T-helper 2 cell treated with Interferon-gamma antibody and Interleukin-4, amounts not matched to agents 5 μg/mL and 100 μg/mL, for 36 hours (primary cell): ENCODE measurements around the gene DGKB.

ENCODE experiments used
- DNase-seq: peaks from one replicate; pipeline ENCODE4 v3.0.0; 2021; ENCODE audit warnings: low spot score
- H3K27ac Mint-ChIP-seq: one replicate; pipeline ENCODE4 v1.8.0; 2021; ENCODE audit warnings: mild to moderate bottlenecking, mixed read lengths
- H3K27me3 Mint-ChIP-seq: one replicate; pipeline ENCODE4 v1.8.0; 2021; ENCODE audit warnings: low read depth, mixed read lengths
- H3K36me3 Mint-ChIP-seq: one replicate; pipeline ENCODE4 v1.8.0; 2021; ENCODE audit warnings: low read depth, mixed read lengths
- H3K4me1 Mint-ChIP-seq: one replicate; pipeline ENCODE4 v1.8.0; 2021; ENCODE audit warnings: low read depth, mixed read lengths
- H3K4me3 Mint-ChIP-seq: one replicate; pipeline ENCODE4 v1.8.0; 2022; ENCODE audit warnings: mild to moderate bottlenecking, moderate library complexity, mixed read lengths
- H3K9me3 Mint-ChIP-seq: one replicate; pipeline ENCODE4 v1.8.0; 2021; ENCODE audit warnings: mixed read lengths

DGKB gene

DNA sequence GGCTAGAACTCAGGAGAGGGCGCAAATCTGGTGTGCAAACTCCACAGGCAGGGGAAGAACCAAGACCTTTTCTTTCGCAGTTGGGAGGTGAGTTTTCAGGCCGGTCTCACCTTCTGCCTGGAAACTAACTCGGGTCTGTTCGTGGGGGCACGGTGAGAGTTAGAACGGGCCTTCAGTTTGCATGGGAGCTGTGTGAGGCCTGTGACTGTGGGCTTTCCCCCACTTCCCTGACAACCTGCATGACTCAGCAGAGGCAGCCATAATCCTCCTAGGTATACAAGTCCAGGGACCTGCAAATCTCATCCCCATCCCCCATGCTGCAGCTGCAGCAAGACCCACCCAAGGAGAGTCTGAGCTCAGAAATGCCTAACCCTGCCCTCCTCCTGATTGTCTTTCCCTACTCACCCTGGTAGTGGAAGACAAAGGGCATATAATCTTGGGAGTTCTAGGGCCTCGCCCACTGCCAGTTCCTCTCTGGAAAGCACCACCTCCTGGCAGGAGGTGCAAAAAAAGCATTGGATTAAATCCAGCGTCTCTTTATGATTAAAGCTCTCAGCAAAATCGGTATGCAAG lies 718.2 kb downstream of the DGKB start:
- DNase-seq: no peak
- Mint-ChIP-seq H3K9me3 (peaks cover 40% of the 10 kb centered on the region), H3K27ac (no peak overlapping the region), H3K27me3 (no peaks in the 10 kb centered on the region), H3K4me3 (no peak overlapping the region), H3K36me3 (no peaks in the 10 kb centered on the region), H3K4me1 (no peaks in the 10 kb centered on the region)

DNA sequence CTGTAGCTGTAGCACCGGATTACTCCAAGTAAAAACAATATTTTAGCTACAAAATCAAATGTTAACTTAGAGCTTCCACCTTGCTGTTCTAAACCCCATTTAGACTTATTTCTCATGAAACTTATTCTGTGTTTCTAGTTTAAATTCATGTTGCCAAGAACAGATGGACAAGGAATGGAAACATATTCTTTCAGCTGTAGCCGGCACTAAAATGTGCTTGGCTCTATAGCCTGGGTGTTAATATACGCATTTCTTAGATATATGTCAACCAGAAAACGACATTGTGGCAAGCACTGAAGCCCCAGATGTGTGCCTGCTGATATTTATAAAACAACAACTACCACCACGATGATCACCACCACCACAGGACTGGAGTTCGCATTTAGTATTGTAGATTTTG lies 722.8 kb downstream of the DGKB start:
- Mint-ChIP-seq H3K27me3 (no peaks in the 10 kb centered on the region), H3K36me3 (no peaks in the 10 kb centered on the region), H3K9me3 (peaks cover 11% of the 10 kb centered on the region), H3K4me3 (no peak overlapping the region), H3K27ac (no peak overlapping the region), H3K4me1 (no peaks in the 10 kb centered on the region)
- no peak for DNase-seq

DNA sequence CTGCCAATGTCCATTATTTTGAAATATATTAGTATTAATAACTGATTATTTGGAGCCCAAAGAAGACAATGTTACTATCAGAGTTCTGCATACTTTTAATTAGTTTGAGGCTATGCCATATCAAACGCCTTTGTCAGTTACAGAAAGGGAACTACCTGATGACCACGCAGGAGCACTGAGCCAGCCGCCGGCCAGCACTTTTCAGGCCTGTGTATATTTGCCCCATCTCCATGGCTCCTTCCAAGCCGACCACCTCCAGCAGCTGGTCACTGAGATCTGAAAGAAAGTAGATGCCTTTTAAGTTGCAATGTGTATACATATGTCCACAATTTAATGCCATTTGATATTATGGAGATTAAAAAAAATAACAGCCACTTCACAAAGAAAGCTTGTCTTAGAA lies 724.7 kb downstream of the DGKB start:
- Mint-ChIP-seq H3K27ac (no peak overlapping the region), H3K27me3 (no peaks in the 10 kb centered on the region), H3K9me3 (peaks cover 12% of the 10 kb centered on the region), H3K4me3 (no peak overlapping the region), H3K4me1 (no peaks in the 10 kb centered on the region), H3K36me3 (no peaks in the 10 kb centered on the region)
- no peak for DNase-seq

DNA sequence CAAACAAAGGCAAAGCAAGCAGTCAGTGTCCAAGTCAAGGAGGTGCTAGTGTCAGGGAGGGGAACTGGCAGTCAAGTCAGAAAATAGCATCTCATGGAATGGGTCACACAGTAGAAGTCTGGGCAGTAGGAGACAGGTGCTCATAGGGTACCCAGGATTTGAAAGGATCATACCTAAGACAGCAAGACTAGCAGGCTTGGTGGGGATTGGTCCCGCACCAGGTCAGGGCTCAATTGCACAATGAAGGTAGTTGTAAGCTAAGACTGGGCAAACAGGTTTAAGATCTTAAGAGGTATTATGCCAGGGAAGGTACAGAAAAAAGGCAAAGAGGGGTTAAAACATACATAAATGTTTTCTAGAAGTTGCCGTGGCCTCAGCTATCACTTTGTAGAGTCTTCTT lies 731.7 kb downstream of the DGKB start:
- no peak for DNase-seq
- H3K36me3 Mint-ChIP-seq: no peaks in the 10 kb centered on the region
- no peaks in the 10 kb centered on the region for H3K4me1 Mint-ChIP-seq
- H3K4me3 Mint-ChIP-seq: no peak overlapping the region
- H3K27ac Mint-ChIP-seq: no peak overlapping the region
- no peaks in the 10 kb centered on the region for H3K27me3 Mint-ChIP-seq
- peaks cover 38% of the 10 kb centered on the region for H3K9me3 Mint-ChIP-seq

DNA sequence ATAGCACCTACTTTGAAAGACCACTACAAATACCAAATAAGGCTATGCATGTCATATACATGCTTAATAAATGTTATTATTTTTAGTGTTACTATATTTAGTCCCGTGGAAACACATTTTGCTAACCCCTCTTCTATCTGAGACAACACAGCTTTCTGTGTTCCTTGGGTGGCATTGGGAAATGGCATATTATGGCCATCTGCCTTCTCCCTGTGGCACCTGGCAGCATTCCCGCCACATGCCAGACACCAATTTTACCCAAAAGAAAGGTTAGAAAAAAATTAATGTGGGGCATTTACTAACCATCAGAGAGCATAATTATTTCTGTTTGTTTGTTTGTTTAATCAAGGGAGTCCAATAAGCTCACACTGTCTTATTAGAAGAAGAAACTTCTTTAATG lies 744.4 kb downstream of the DGKB start:
- Mint-ChIP-seq H3K4me3 (no peak overlapping the region), H3K27ac (no peak overlapping the region), H3K27me3 (no peaks in the 10 kb centered on the region), H3K4me1 (no peaks in the 10 kb centered on the region), H3K9me3 (peaks cover 33% of the 10 kb centered on the region), H3K36me3 (no peaks in the 10 kb centered on the region)
- DNase-seq: no peak

DNA sequence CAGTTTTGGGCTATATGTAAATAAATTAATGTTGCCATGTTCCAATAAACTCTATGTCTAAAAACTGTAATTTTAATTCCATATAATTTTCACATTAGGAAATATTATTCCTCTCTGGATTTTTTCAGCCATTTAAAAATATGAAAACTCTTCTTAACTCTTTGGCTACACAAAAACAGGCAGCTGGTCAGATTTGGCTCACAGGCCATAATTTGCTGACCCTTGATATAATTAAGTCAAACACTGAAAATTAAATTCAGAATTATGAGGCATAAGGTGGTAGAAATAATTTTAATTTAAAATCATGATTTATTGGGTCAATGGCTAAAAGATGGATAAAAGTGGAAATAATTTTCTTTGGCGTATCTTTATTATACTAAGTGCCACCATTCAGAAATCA lies 746.1 kb downstream of the DGKB start:
- H3K27me3 Mint-ChIP-seq: no peaks in the 10 kb centered on the region
- peaks cover 29% of the 10 kb centered on the region for H3K9me3 Mint-ChIP-seq
- H3K4me1 Mint-ChIP-seq: no peaks in the 10 kb centered on the region
- H3K4me3 Mint-ChIP-seq: no peak overlapping the region
- no peak overlapping the region for H3K27ac Mint-ChIP-seq
- DNase-seq: no peak
- H3K36me3 Mint-ChIP-seq: no peaks in the 10 kb centered on the region

DNA sequence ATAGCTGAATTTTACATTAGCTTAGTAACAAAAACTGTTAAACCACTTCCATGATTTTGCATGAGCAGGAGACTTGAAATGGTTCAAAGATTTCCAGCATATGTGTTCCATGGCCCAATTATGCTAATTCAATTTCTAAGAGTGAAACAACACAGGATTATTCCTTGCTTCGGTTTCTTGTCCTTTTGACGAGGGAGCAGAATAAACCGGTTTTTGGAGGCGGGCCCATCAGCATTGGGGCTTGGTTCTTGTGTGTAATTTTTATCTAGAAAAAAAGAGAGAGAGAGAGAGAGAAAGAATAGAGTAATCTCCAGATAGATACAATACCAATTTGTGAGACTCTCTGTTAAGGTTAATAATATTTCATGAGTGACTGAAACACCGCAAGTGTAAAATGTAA lies 753.6 kb downstream of the DGKB start:
- DNase-seq: no peak
- no peaks in the 10 kb centered on the region for H3K36me3 Mint-ChIP-seq
- H3K4me1 Mint-ChIP-seq: no peaks in the 10 kb centered on the region
- no peaks in the 10 kb centered on the region for H3K27me3 Mint-ChIP-seq
- no peak overlapping the region for H3K4me3 Mint-ChIP-seq
- H3K27ac Mint-ChIP-seq: no peak overlapping the region
- H3K9me3 Mint-ChIP-seq: peaks cover 2% of the 10 kb centered on the region

DNA sequence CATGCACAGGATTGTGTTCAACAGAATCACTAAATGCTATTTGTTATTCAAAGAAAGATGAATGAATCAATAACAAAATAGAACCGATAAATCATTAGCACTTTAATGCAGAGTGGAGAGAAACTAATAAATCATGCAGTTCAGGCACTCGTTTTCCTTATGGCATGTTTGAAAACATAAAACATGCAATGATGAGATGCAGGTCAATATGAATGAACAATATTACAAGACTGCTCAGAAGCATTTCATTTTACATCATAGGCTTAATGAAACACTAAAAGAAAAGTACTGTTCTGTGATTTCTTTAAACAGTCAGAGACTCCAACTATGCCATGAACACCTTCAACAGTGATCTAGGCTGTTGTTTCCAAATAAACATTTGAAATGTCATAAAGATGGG lies 755.0 kb downstream of the DGKB start:
- Mint-ChIP-seq H3K27ac (no peak overlapping the region), H3K9me3 (peaks cover 2% of the 10 kb centered on the region), H3K4me1 (no peaks in the 10 kb centered on the region), H3K36me3 (no peaks in the 10 kb centered on the region), H3K27me3 (no peaks in the 10 kb centered on the region), H3K4me3 (no peak overlapping the region)
- DNase-seq: no peak

DNA sequence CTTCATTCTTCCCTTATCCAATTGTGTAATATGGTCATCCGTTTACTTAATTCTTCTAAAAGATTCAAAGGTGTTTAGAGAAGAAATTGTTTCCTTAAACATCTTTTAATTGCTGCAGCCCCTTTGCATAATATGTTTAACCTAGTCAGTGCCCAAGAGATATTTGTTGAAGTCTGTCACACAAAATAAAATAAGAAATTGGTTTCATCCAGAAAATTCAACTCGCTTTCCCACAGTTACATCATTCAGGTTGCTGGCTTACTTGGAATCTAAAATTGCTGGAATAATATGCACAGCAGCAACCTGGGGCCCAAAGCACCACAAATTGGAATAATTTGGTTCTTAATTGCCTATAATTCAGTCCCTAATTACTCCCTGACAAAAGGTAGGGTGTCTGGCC lies 758.0 kb downstream of the DGKB start:
- Mint-ChIP-seq H3K9me3 (peaks cover 2% of the 10 kb centered on the region), H3K36me3 (no peaks in the 10 kb centered on the region), H3K27ac (no peak overlapping the region), H3K27me3 (no peaks in the 10 kb centered on the region), H3K4me3 (no peak overlapping the region), H3K4me1 (no peaks in the 10 kb centered on the region)
- no peak for DNase-seq

DNA sequence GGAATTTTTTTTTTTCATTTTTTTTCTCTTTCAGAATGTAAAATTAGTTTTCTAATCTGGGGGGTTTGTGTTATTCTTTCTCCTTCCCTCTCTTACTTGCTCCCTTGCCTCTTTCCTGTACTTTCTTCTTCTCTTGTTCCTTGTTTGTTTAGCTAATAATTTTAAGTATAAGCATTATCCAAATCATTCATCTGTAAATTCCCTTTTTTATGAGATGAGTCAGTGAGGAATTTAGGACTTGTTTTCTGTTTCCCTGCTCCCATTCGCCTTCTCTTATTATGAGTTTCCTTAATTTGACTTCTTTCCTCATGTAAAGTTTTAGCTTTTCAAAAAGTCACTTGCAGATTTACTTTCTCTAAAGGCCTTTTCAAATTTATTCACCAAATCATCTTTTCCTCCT lies 758.4 kb downstream of the DGKB start:
- peaks cover 2% of the 10 kb centered on the region for H3K9me3 Mint-ChIP-seq

DNA sequence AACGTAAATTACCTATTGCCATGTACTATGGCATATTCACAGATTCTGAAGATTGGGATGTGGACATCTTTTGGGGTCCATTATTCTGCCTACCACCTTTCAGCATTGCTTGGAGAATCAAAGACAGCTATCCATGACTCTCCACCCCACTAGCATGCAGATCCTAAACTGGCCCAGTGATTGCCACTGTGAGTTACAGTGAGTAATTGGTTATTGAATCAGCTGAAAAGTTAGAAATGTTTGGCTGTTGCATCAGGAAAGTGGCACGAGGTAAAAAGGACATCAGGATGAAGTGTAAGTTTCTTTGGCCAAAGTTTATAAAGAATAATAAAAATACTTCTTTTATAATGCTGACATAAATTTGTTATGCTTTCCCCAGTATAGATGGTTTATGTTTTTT lies 764.9 kb downstream of the DGKB start:
- H3K27me3 Mint-ChIP-seq: no peaks in the 10 kb centered on the region

More for the DNA sequence above, 758.4 kb downstream of the DGKB start:
- no peak overlapping the region for H3K4me3 Mint-ChIP-seq
- no peak for DNase-seq
- no peaks in the 10 kb centered on the region for H3K4me1 Mint-ChIP-seq
- H3K36me3 Mint-ChIP-seq: no peaks in the 10 kb centered on the region
- H3K27me3 Mint-ChIP-seq: no peaks in the 10 kb centered on the region
- no peak overlapping the region for H3K27ac Mint-ChIP-seq

DNA sequence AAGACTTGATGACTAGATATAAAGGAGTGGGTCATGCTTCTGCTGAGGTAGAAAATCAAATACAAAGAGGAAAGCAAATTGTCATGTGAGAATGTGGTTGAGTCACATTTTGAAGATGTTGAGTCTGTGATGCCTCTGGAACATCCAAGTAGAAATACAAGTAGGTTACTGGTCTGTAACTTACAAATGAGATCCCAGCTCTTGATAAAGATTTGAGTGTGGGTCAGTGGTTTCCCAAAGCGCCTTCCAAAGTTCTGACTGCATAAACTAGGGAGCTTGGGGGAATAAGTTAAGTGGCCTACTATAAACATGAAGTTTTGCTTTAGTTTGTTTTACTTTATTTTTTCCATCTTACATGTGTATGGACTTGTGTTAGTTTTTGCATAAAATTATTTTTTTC lies 768.8 kb downstream of the DGKB start:
- H3K27me3 Mint-ChIP-seq: no peaks in the 10 kb centered on the region
- no peak overlapping the region for H3K4me3 Mint-ChIP-seq
- H3K36me3 Mint-ChIP-seq: no peaks in the 10 kb centered on the region
- no peak overlapping the region for H3K27ac Mint-ChIP-seq
- H3K9me3 Mint-ChIP-seq: no peaks in the 10 kb centered on the region
- DNase-seq: no peak
- H3K4me1 Mint-ChIP-seq: no peaks in the 10 kb centered on the region

More for the DNA sequence above, 764.9 kb downstream of the DGKB start:
- Mint-ChIP-seq H3K4me3 (no peak overlapping the region), H3K36me3 (no peaks in the 10 kb centered on the region), H3K27ac (no peak overlapping the region), H3K4me1 (no peaks in the 10 kb centered on the region), H3K9me3 (no peaks in the 10 kb centered on the region)
- DNase-seq: no peak

DNA sequence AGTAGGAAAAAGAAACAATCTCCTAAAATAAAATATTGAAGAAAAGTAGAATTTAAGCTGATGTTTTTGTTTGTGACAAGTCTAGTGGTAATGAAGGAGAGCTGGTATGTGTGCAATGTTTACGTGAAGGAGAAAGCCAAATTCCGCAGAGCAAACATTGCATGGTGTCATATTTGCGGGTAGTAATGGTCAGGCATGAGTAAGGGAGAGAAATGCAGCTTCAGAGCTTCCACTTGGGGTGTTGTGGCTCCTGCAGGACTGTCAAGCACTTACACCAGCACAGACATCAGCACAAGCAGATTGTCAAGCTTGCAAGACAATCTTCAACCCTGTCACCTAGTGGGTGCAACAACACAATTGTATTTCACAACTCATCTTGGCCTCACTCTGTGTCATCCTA lies 776.6 kb downstream of the DGKB start:
- peaks cover 4% of the 10 kb centered on the region for H3K9me3 Mint-ChIP-seq
- H3K27me3 Mint-ChIP-seq: no peaks in the 10 kb centered on the region
- no peak overlapping the region for H3K4me3 Mint-ChIP-seq
- H3K4me1 Mint-ChIP-seq: no peaks in the 10 kb centered on the region
- DNase-seq: no peak
- no peaks in the 10 kb centered on the region for H3K36me3 Mint-ChIP-seq
- H3K27ac Mint-ChIP-seq: no peak overlapping the region

DNA sequence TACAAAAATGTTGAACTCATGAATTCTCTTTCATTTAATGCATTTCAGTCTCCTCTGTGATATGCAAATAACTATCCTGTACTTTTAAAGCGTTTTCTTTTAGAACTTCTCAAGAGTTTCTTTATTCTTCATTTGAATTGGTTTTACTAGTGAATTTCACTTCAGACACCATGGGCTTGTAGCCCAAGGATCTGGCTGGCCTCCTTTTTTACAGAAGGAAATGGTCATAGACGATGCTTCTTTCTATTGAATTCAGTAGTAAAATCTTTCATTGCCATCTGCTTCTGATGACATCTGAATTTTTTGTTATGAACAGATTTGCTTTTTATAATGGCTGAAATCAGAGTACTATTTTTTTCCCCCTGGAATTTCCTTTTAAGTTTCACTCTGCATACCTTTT lies 777.8 kb downstream of the DGKB start:
- no peak for DNase-seq
- no peaks in the 10 kb centered on the region for H3K27me3 Mint-ChIP-seq
- H3K9me3 Mint-ChIP-seq: peaks cover 9% of the 10 kb centered on the region
- no peak overlapping the region for H3K4me3 Mint-ChIP-seq
- H3K36me3 Mint-ChIP-seq: no peaks in the 10 kb centered on the region
- H3K4me1 Mint-ChIP-seq: no peaks in the 10 kb centered on the region
- no peak overlapping the region for H3K27ac Mint-ChIP-seq

DNA sequence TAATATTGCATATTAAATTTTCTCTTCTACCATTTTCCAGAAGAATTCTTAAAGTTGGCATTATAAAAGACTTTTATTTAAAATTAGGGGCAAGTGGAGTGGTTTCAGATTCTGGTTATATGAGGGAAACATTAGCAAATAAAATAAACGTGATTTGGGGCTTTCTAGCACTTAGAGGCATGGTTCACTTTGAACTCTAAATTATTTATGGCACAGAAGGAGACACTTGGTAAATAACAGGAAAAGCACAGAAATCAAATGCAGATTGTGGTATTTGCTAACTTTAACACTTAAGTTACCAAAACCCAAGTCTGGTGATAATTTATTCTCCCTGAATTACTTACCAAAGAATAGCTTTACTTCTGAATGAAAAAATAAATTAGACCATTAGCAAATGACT lies 778.6 kb downstream of the DGKB start:
- H3K4me1 Mint-ChIP-seq: no peaks in the 10 kb centered on the region
- H3K27me3 Mint-ChIP-seq: no peaks in the 10 kb centered on the region
- no peak overlapping the region for H3K4me3 Mint-ChIP-seq
- DNase-seq: no peak
- no peaks in the 10 kb centered on the region for H3K36me3 Mint-ChIP-seq
- no peak overlapping the region for H3K27ac Mint-ChIP-seq
- peaks cover 9% of the 10 kb centered on the region for H3K9me3 Mint-ChIP-seq
